Heart left ventricle (tissue), 16 donors: Measurements from ENCODE around the gene TFDP1. TPM values are rescaled to one million over a fixed set of nuclear protein-coding genes. Genes with fewer than 3 reads are reported as not detected.

Experiments used
- ATAC-seq, 4 donors: fragments of 200-7000 bp; cut with Tn5 transposase; one replicate each; pipeline ENCODE4 v1.9.1; 2020 to 2022; ENCODE audit warnings: moderate library complexity in 4 of 4, mild to moderate bottlenecking in 3 of 4, moderate number of reproducible peaks in 1 of 4
- DNase-seq, 5 donors: peaks; one replicate each; pipeline ENCODE4 v3.0.0-alpha.2; 2020
- H3K27ac ChIP-seq, 12 donors: fragments of 200-600 bp; sonication (generic) in 4 of 12; one replicate each; pipeline versions ENCODE4 v1.5.0 to v1.8.0; 2016 to 2022; ENCODE audit warnings: mild to moderate bottlenecking in 2 of 12
- H3K27me3 ChIP-seq, 9 donors: fragments of 200-600 bp; sonication (generic) in 2 of 9; one replicate each; pipeline versions ENCODE4 v1.5.1 to v1.8.0; 2016 to 2022; ENCODE audit warnings: mild to moderate bottlenecking in 3 of 9
- H3K36me3 ChIP-seq, 9 donors: fragments of 200-600 bp; sonication (generic) in 2 of 9; one replicate each; pipeline versions ENCODE4 v1.5.0 to v1.8.0; 2018 to 2022; ENCODE audit warnings: mild to moderate bottlenecking in 2 of 9
- H3K4me1 ChIP-seq, 12 donors: fragments of 200-600 bp; sonication (generic) in 4 of 12; one replicate each; pipeline versions ENCODE4 v1.5.0 to v1.8.0; 2016 to 2022; ENCODE audit warnings: mild to moderate bottlenecking in 3 of 12
- H3K4me3 ChIP-seq, 12 donors: fragments of 200-600 bp; sonication (generic) in 4 of 12; one replicate each; pipeline versions ENCODE4 v1.5.0 to v1.8.0; 2017 to 2022; ENCODE audit warnings: mild to moderate bottlenecking in 9 of 12, moderate library complexity in 4 of 12
- H3K9me3 ChIP-seq, 12 donors: fragments of 200-600 bp; sonication (generic) in 4 of 12; one replicate each; pipeline versions ENCODE4 v1.5.0 to v1.8.0; 2016 to 2022; ENCODE audit warnings: mild to moderate bottlenecking in 1 of 12
- POLR2A ChIP-seq, 2 donors: fragments of 450-650 bp; IDR thresholded peaks; one replicate each; pipeline ENCODE4 v1.6.1; 2017; ENCODE audit warnings: antibody characterized with exemption in 2 of 2, mild to moderate bottlenecking in 2 of 2, moderate library complexity in 2 of 2
- WGBS, 4 donors: extraction: QIAGEN DNeasy Blood & Tissue Kit in 2 of 4; methylation state at CpG; one replicate each; pipeline versions ENCODE4 v1.1.5 to v1.1.7; 2013 to 2018; 5-methylcytosine and 5-hydroxymethylcytosine counted together
- intact Hi-C, 10 donors: fragments of 100-400 bp; cut with DNase I; formaldehyde crosslinking; loops; one replicate each; pipeline versions ENCODE4 v1.11.1 to v1.14.2; 2022
- polyA plus RNA-seq, 2 donors: library from polyadenylated mRNA; stranded (reverse); fragments of 200-250 nt; gene quantifications; one replicate each; pipeline ENCODE4 v1.2.3, GENCODE V29; 2013
- total RNA-seq, 9 donors: library from RNA; depleted of rRNA in 2 of 9; stranded (reverse); fragments of >200 nt in 2 of 9; fragmentation: NEBNext Ultra II Directional in 3 of 9; extraction: Animal tissue kit (Norgen Biotek cat#: 25700) in 3 of 9; gene quantifications; one replicate each; pipeline versions ENCODE4 v1.1.0 to v1.2.4, GENCODE V29; 2016 to 2023
- TF ChIP-seq, protein P1 (sequence below), 12 donors: fragments of 200-600 bp; sonication (generic) in 4 of 12; IDR thresholded peaks; one replicate each; pipeline versions ENCODE4 v1.5.0 to v1.8.0; 2018 to 2022; ENCODE audit warnings: antibody characterized with exemption in 12 of 12, mild to moderate bottlenecking in 5 of 12
- donor health status: ischemic (EF 13 %, LVEDD 7.1; RV severe dilation, severe dysfunction).
- donor health status: healthy with polysubstance abuse.
- donor health status: DM: no; HTN: yes; CAD: no.
- donor health status: DM: no; HTN: no; CAD: no.
- donor health status: ischemic (EF 25% LVEDD 6.9; RV normal size, moderate dysfunction).
- donor health status: ischemic (EF 25% LVEDD 5.7; RV mildly dilated, moderate dysfunction).
- donor health status: healthy.
- donor health status: DM: yes; HTN: yes; CAD: no.
- donor health status: ischemic (EF 35%, LVEDD 5.7; RV mildly dilated, moderate dysfunction).
- donor health status: nonischemic (EF 11% LVEDD 7.7; RV severe dilation, severe dysfunction).
- donor health status: DM: yes; HTN: yes; CAD: no.
- donor health status: PGD.
- donor health status: ischemic (EF 29% LVEDD 5.4; RV normal size, mild dysfunction).
- donor health status: nonischemic (EF 23%, LVEDD 6.1; RV moderate dilation, normal function).

TFDP1 gene
- total and polyA plus RNA-seq, 11 donors = 19.7 to 50.3 (median 44.3) TPM

DNA sequence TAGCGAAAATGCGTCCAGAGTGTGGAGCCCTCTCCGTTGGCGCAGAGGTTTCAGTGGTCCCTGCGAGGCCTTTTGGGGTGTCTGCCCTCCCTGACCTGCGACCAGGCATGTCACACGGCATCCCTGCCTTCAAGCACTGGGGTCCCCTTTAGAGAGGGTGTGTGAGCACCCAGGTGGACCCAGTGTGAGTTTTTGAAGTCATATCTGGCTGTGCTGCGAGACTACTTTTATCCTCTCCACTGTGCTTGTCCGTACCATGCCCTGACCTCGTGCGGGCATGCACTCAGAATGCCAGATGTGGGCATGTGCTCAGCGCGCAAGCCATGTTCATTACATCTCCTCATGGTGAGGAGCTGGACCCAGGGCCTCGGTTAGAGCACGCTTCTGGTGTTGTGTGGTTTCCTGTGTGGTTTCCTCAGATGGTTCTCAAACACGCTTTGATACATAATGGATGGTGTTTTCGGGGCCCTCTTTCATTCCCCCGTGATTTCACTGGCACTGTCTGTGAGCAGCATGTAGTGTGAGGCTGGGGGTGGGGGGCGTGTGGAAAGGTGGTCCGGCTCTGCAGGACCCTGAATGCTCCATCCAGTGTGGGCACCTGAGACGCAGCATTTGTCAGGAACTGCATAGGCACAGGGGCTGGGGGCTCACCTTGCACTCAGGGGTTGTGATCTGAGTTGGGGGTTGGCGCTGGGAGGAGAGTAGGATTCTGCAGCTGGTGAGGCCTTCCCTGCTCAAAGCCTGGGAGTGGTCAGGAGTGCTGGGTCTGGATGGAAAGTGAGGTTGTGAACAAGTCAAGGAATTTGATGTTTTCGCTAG is 2.3 kb downstream of the TFDP1 start:
- peak in 1 of 5 donors; percentile 24 for DNase-seq
- intact Hi-C loops = no loop called here
- H3K27ac ChIP-seq = no peak overlapping the region
- 88 to 95% (median 92%) methylated on average over 22 to 23 of the region's 23 CpGs for WGBS, 4 donors
- no peak for TF ChIP-seq POLR2A (IDR thresholded peaks at IDR 0.05)
- TF ChIP-seq, protein P1, sequence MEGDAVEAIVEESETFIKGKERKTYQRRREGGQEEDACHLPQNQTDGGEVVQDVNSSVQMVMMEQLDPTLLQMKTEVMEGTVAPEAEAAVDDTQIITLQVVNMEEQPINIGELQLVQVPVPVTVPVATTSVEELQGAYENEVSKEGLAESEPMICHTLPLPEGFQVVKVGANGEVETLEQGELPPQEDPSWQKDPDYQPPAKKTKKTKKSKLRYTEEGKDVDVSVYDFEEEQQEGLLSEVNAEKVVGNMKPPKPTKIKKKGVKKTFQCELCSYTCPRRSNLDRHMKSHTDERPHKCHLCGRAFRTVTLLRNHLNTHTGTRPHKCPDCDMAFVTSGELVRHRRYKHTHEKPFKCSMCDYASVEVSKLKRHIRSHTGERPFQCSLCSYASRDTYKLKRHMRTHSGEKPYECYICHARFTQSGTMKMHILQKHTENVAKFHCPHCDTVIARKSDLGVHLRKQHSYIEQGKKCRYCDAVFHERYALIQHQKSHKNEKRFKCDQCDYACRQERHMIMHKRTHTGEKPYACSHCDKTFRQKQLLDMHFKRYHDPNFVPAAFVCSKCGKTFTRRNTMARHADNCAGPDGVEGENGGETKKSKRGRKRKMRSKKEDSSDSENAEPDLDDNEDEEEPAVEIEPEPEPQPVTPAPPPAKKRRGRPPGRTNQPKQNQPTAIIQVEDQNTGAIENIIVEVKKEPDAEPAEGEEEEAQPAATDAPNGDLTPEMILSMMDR (IDR thresholded peaks at IDR 0.05) = no peak
- peak overlapping the region in 1 of 12 donors; percentile 68 for H3K4me3 ChIP-seq
- peaks cover 0 to 27% (median 4%) of the 10 kb centered on the region in 9 donors for H3K36me3 ChIP-seq
- ATAC-seq = peak in 1 of 4 donors; percentile 9
- no peaks in the 10 kb centered on the region for H3K9me3 ChIP-seq
- H3K4me1 ChIP-seq = peaks cover 0 to 29% (median 8%) of the 10 kb centered on the region in 12 donors
- no peaks in the 10 kb centered on the region for H3K27me3 ChIP-seq

DNA sequence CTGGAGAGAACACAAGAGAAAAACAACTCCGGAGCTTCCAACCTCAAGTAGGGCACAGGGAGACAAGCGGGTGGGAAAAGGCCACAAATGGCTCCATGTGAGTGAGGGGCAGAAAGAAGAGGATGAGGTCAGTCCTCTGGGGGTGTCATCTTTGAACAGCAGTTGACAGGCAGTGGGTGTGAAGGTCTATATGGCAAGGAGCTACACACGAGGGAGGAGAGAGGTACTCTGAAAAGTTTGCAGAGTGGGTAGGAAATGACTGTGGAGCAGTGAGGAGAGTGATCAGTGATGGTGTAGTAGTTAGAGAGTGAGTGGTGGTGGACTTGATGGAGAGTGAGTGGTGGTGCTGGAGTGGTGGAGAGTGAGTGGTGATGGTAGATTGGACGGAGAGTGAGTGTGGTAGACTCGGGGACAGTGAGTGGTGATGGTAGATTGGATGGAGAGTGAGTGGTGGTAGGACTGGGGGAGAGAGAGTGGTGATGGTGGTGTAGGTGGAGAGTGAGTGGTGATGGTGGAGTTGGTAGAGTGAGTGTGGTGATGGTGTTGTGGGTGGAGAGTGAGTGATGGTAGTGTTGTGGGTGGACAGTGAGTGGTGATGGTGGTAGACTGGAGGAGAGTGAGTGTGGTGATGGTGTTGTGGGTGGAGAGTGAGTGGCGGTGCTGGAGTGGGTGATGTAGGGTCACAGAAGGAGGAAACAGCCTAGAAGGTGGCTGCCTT is 4.0 kb downstream of the TFDP1 start:
- DNase-seq (peak in 1 of 5 donors; percentile 28), ATAC-seq (no peak)
- Histone ChIP-seq H3K4me1 (peaks cover 0 to 29% (median 8%) of the 10 kb centered on the region in 12 donors), H3K36me3 (peaks cover 0 to 27% (median 4%) of the 10 kb centered on the region in 9 donors), H3K27ac (no peak overlapping the region), H3K4me3 (no peak overlapping the region), H3K27me3 (no peaks in the 10 kb centered on the region), H3K9me3 (no peaks in the 10 kb centered on the region)
- WGBS, 4 donors = 91 to 95% (median 94%) methylated on average over 6 of the region's 6 CpGs
- TF ChIP-seq, protein P1 (IDR thresholded peaks at IDR 0.05) = no peak
- TF ChIP-seq POLR2A (IDR thresholded peaks at IDR 0.05) = no peak
- intact Hi-C loops = no loop called here

DNA sequence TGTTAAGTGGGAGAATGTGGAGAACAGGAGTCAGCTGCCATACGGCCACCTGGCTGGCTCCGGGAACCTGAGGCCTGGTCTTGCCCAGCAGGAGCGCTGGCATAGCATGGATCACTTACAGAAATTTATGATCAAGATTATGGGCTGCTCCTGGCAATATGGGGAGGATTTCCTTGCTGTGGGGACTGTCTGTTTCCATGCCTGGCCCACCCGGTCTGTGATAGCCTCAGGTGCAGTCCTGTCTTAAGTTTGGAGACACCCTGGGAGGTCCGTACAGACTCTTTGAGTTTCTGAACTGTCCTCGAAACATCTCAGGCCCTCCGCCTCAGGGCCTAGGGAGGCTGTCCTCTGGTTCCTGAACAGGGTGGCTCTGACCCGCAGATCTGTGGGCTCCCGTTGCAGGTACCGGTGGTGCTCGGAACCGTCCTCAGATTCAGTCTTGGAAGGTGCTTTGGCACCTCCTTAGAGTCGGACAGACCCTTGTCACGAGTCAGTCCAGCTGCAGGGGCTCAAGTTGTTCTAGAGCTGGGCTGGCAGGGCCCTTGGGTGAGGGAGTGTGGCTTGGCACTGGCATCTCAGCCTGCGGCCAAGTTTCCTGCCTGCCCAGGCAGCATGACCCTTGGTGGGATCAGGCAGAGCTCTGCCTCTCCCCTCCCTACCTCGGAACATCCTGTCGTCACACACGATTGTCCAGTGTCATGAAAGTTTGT is 4.9 kb downstream of the TFDP1 start:
- peaks cover 0 to 27% (median 4%) of the 10 kb centered on the region in 9 donors for H3K36me3 ChIP-seq
- TF ChIP-seq, protein P1 (IDR thresholded peaks at IDR 0.05) = no peak
- no peaks in the 10 kb centered on the region for H3K27me3 ChIP-seq
- DNase-seq (peak in 3 of 5 donors; percentile 60 to 78 (median 65)), ATAC-seq (peak; percentile 84 to 91 (median 88))
- H3K4me3 ChIP-seq = no peak overlapping the region
- intact Hi-C loops = no loop called here
- H3K4me1 ChIP-seq = peaks cover 0 to 29% (median 8%) of the 10 kb centered on the region in 12 donors
- H3K9me3 ChIP-seq = no peaks in the 10 kb centered on the region
- peak overlapping the region in 3 of 12 donors; percentile 39 to 59 (median 45) for H3K27ac ChIP-seq
- WGBS, 4 donors = 62 to 80% (median 68%) methylated on average over 14 to 18 of the region's 18 CpGs
